K562 (cell line): ENCODE measurements around the gene CMTM4. TPM values are rescaled to one million over a fixed set of nuclear protein-coding genes. Genes with fewer than 3 reads are reported as not detected.

Experiments
- ARID1B ChIP-seq: fragments of 450-650 bp; IDR thresholded peaks from 2 replicates; pipeline ENCODE4 v1.6.1; 2016; ENCODE audit warnings: antibody characterized with exemption, mild to moderate bottlenecking, inconsistent platforms
- CBFB ChIP-seq: sonication (generic); formaldehyde crosslinking; IDR thresholded peaks from 2 replicates; pipeline ENCODE4 v1.4.0; 2020; ENCODE audit warnings: mild to moderate bottlenecking, missing genetic modification reagents
- CTCFL ChIP-seq: IDR thresholded peaks from 2 replicates; pipeline ENCODE4 v1.6.1; 2011; ENCODE audit warnings: borderline replicate concordance, low read depth, mild to moderate bottlenecking, moderate library complexity, low read length; ENCODE audit not compliant: insufficient read depth, poor library complexity, severe bottlenecking
- ERF ChIP-seq: fragments of 450-650 bp; formaldehyde crosslinking; IDR thresholded peaks from 2 replicates; pipeline ENCODE4 v1.4.0; 2020; ENCODE audit warnings: mild to moderate bottlenecking, mixed read lengths
- ETV1 ChIP-seq: fragments of 450-650 bp; conservative IDR thresholded peaks from 2 replicates; pipeline ENCODE4 v1.6.1; 2016; ENCODE audit warnings: missing genetic modification characterization, control low read depth, low read depth, missing compliant biosample characterization
- FOXO4 ChIP-seq: fragments of 450-650 bp; formaldehyde crosslinking; IDR thresholded peaks from 2 replicates; pipeline ENCODE4 v1.4.0; 2020; ENCODE audit warnings: mild to moderate bottlenecking, moderate library complexity
- MAFG ChIP-seq: fragments of 450-650 bp; conservative IDR thresholded peaks from 2 replicates; pipeline ENCODE4 v1.6.1; 2016; ENCODE audit warnings: missing genetic modification characterization, missing compliant biosample characterization
- MCM3 ChIP-seq: fragments of 450-650 bp; IDR thresholded peaks from 2 replicates; pipeline ENCODE4 v1.6.1; 2016
- MXI1 ChIP-seq: IDR thresholded peaks from 2 replicates; pipeline ENCODE4 v1.6.1; 2011; ENCODE audit warnings: low read depth, mild to moderate bottlenecking, improper control_type of control experiment, low read length
- RBM17 ChIP-seq: fragments of 200-400 bp; formaldehyde crosslinking; IDR thresholded peaks from 2 replicates; pipeline ENCODE4 v1.6.1; 2017; ENCODE audit warnings: low read depth, mild to moderate bottlenecking, low read length, borderline replicate concordance
- RREB1 ChIP-seq: fragments of 250-450 bp; sonication (Bioruptor Pico); IDR thresholded peaks from 2 replicates; pipeline ENCODE4 v1.4.0; 2020
- U2AF1 ChIP-seq: fragments of 200-400 bp; formaldehyde crosslinking; optimal IDR thresholded peaks from 2 replicates; pipeline ENCODE3; 2017; ENCODE audit warnings: mild to moderate bottlenecking, low read depth, low read length, moderate library complexity
- XRCC3 ChIP-seq: fragments of 450-650 bp; IDR thresholded peaks from 2 replicates; pipeline ENCODE4 v1.6.1; 2017; ENCODE audit warnings: mild to moderate bottlenecking, moderate library complexity
- ZBTB2 ChIP-seq: fragments of 450-650 bp; IDR thresholded peaks from 2 replicates; pipeline ENCODE4 v1.6.1; 2016; ENCODE audit warnings: antibody characterized with exemption
- ZFP36 ChIP-seq: fragments of 150-350 bp; IDR thresholded peaks from 2 replicates; pipeline ENCODE4 v1.6.1; 2018; ENCODE audit warnings: low read length, low read depth; ENCODE audit not compliant: partially characterized antibody
- polyA plus RNA-seq, 8 experiments: library from polyadenylated mRNA; depleted of rRNA in 4 of 8; stranded (reverse) in 5 of 8; unstranded in 3 of 8; fragments of >200 nt; fragmentation: Nextera tagmentation in 2 of 8; fragmentation: Illumina TruSeq in 1 of 8; extraction: Ambion mirVana in 2 of 8; extraction: Trizol in 1 of 8; gene quantifications; 2 replicates each; pipeline versions ENCODE4 v1.2.1 to v1.2.3, GENCODE V29; 2011 to 2014; ENCODE audit warnings: inconsistent platforms in 1 of 8, missing spikeins in 1 of 8
- total RNA-seq, 7 experiments: library from RNA; depleted of rRNA in 6 of 7; stranded (reverse); fragments of >200 nt in 6 of 7; fragmentation: Illumina TruSeq in 2 of 7; extraction: Trizol in 2 of 7; gene quantifications; 2 replicates each; pipeline versions ENCODE4 v1.2.1 to v1.2.3, GENCODE V29; 2011 to 2021; ENCODE audit warnings: low replicate concordance in 1 of 7

CMTM4 gene
- total and polyA plus RNA-seq, 9 of the 15 experiments (the other 6 are each of a cell fraction or from before 2014, with no cell fraction given): 2.0 to 21.3 (median 12.5) TPM

GRCh38 chr16:66617728-66618127 is 78.8 kb downstream of the CMTM4 start (continued):
- TF ChIP-seq RREB1 (CRISPR knock-in tag) (no peak), ETV1 (tag) (0 out of 2 replicates have a peak, but pooled peaks have one; percentile 26), U2AF1 (no peak), RBM17 (no peak), XRCC3 (no peak), MAFG (tag) (no peak), FOXO4 (CRISPR knock-in tag) (no peak), ERF (no peak), ZBTB2 (peak; percentile 22; the same call in 1 of the 2 replicates), CTCFL (no peak), ARID1B (peak; percentile 94), MXI1 (no peak), ZFP36 (no peak), MCM3 (no peak), CBFB (CRISPR knock-in tag) (no peak)
